IPS-18a (cell line): Measurements from ENCODE around the gene CTRB2.
"Not testable (repeated sequence)": the region's sequence is repeated elsewhere in the genome, so short reads cannot be mapped to it uniquely, and the experiment has no call there.

ENCODE experiments used
- H3K27ac ChIP-seq: one replicate; pipeline ENCODE4 v1.5.1; 2013; ENCODE audit warnings: low read length
- H3K27me3 ChIP-seq: one replicate; pipeline ENCODE4 v1.6.1; 2013; ENCODE audit warnings: mild to moderate bottlenecking, low read length; ENCODE audit not compliant: control insufficient read depth, insufficient read depth
- H3K36me3 ChIP-seq: one replicate; pipeline ENCODE4 v1.6.1; 2013; ENCODE audit warnings: low read depth, low read length; ENCODE audit not compliant: control insufficient read depth
- H3K4me1 ChIP-seq: one replicate; pipeline ENCODE4 v1.6.1; 2013; ENCODE audit warnings: low read depth, low read length; ENCODE audit not compliant: control insufficient read depth
- H3K4me3 ChIP-seq: one replicate; pipeline ENCODE4 v1.5.1; 2013; ENCODE audit warnings: low read length
- H3K9ac ChIP-seq: one replicate; pipeline ENCODE4 v1.6.1; 2013; ENCODE audit warnings: mild to moderate bottlenecking, low read length, moderate library complexity
- H3K9me3 ChIP-seq: one replicate; pipeline ENCODE4 v1.6.1; 2013; ENCODE audit warnings: low read depth, low read length; ENCODE audit not compliant: control insufficient read depth

Gene CTRB2

DNA sequence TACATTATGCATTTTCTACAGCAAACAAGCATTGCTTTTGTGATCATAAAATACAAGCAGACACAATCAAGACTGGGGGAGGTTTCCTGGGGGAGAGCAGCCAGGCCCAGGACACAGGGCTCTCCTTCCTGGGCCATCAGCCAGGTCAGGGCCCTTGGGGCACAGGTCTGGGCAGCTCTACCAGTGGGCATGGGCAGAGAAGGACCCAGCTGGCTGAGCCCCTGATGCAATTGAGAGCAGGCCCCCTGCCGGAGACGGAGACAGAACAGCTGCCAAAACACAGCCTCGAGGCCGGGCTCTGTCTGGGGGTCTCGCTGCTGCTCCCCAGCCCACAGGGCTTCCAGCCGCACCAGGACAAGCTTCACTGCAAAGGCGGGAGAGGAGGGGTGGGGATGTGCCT is 33.7 kb upstream of the CTRB2 start:
- not testable (repeated sequence) for H3K9ac ChIP-seq

DNA sequence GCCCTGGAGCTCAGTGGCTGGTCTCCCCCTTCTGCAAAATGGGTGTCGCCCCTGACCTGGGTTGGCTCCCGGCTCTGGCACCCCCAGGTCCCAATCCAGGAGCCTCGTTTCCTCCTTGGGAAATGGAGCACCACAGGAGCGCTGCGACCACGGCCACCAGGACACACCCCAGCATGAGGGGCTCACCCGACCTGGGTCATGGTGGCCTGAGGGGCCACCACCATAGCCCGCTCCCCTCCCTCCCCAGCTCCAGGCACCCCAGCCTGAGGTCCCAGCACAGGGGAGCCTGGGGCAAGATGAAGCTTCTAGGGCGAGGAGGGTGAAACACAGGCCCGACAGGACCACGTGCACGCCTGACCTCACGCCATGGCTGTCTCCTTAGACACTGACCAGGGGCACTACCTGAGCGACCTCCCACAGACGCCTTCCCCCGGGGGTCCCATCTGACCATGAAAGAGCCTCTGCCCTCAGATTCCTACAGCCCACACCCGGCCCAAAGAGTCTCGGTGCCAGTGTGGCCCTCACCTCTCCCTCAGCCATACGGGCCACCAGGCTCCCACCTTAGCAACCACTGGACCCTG is 32.7 kb upstream of the CTRB2 start:
- no peak overlapping the region for H3K4me3 ChIP-seq
- H3K27me3 ChIP-seq = no peaks in the 10 kb centered on the region
- H3K4me1 ChIP-seq = peaks cover 3% of the 10 kb centered on the region
- H3K36me3 ChIP-seq = peaks cover 42% of the 10 kb centered on the region
- no peak overlapping the region for H3K27ac ChIP-seq
- H3K9ac ChIP-seq = no peak overlapping the region
- H3K9me3 ChIP-seq = no peaks in the 10 kb centered on the region

More for the DNA sequence above, 33.7 kb upstream of the CTRB2 start:
- not testable (repeated sequence) for H3K27me3 ChIP-seq, H3K27ac ChIP-seq, H3K9me3 ChIP-seq, H3K4me3 ChIP-seq
- H3K36me3 ChIP-seq = peaks cover 37% of the 10 kb centered on the region
- H3K4me1 ChIP-seq = peaks cover 11% of the 10 kb centered on the region

DNA sequence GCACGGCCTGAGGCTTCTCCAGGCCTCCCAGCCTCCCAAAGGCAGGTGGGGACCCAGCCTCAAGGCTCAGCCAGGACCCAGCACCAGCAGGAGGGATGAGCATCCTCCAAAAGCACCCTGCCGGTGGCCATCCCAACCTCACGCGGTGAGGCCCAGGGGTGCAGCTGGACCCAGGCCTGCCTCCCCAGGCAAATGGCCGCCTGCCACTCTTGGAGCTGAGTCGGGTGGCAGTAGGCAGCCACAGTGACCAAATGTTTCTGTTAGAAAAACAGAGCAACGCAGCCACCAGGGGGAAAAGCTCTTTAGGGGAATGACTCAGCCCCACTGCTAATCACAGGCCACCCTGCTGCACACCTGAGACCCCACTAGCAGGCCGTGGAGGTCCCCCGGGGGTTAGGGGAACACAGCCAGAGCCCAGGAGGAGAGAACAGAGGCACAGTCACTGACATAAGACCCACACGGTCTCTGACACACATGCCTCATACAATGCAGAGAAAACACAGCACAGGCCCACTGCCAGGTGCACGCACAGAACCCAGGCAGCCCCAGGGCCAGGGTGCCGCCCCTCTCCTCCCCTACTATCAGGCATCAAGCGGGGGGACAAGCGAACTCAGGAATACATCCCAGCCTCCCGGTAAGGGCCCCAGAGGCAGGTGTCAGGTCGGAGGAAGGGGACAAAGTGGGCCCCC is 32.0 kb upstream of the CTRB2 start:
- H3K9me3 ChIP-seq = no peaks in the 10 kb centered on the region
- no peaks in the 10 kb centered on the region for H3K27me3 ChIP-seq
- H3K4me3 ChIP-seq = no peak overlapping the region
- no peaks in the 10 kb centered on the region for H3K4me1 ChIP-seq
- H3K27ac ChIP-seq = no peak overlapping the region
- no peak overlapping the region for H3K9ac ChIP-seq
- H3K36me3 ChIP-seq = peaks cover 47% of the 10 kb centered on the region

DNA sequence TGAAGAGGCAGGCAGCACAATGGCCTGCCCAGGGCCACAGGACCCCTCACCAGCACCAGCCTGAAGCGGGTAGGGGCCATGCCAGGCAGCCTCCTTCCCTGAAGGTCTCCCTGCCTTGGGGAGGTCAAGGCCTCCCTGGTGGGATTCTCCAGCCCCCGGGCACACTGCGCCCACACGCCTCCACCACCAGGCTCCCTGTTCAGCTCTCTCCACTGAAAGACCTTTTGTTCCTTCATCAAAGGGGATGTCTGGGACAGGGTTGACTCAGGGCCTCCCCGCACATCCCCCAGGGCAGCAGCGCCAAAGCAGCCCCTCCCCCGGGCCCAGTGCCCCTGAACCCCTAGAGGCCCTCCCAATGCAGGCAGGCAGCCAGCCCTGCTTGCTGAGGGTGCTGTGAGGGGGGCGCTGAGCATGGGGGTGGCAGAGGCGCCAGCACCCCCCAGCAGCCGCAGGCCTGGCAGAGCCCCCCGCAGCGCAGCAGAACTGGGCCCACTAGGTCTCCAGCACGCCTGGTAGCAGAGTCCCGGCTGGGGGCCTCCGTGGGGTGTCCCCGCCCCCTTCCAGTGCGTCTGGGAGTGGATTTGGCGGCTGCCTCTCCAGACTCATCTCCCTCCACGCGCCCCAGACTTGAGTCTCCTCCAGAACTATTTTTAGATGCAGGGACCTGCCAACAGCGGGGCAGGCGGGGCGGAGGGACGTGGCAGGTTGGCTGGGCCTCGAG is 31.3 kb upstream of the CTRB2 start:
- Histone ChIP-seq H3K27me3 (no peaks in the 10 kb centered on the region), H3K9ac (no peak overlapping the region), H3K27ac (no peak overlapping the region), H3K4me1 (no peaks in the 10 kb centered on the region), H3K36me3 (peaks cover 51% of the 10 kb centered on the region), H3K9me3 (no peaks in the 10 kb centered on the region), H3K4me3 (no peak overlapping the region)

DNA sequence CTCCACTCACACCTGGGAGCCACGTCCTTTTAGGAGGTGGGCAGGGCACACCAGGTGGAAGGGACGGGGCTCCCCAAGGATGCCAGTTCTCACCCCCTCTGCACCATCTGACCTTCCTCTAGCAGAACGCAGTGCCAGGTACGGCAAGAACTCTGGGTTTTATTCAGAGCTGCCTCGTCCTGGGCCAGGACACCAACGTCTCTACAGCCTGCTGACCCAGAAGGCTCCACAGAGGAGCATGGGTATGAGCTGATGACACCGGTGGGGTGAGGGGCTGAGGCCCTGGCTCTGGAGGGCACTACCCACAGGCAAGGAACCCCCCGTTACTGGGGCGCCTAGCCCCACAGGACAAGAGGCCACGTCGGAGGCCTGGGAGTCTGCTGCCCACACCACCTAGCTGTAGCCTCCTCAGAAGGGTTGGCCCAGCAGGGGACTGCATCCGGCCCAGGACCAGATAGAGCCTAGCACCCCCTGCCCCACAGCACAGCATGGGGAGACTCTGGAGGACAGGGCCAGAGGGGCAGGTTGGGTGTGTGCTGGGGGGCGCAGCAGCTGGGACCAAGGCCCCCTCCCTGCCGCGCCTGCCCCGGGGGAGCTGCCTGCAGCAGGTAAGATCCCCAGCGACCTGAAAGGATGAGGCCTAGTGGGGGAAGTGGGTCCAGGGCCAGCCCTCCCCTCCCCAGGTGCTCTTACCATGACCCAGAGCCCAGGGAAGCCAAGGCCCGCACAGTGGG is 30.6 kb upstream of the CTRB2 start:
- H3K9me3 ChIP-seq = no peaks in the 10 kb centered on the region
- H3K36me3 ChIP-seq = peaks cover 53% of the 10 kb centered on the region
- H3K4me3 ChIP-seq = no peak overlapping the region
- H3K27ac ChIP-seq = no peak overlapping the region
- H3K27me3 ChIP-seq = no peaks in the 10 kb centered on the region
- H3K4me1 ChIP-seq = no peaks in the 10 kb centered on the region
- H3K9ac ChIP-seq = no peak overlapping the region

DNA sequence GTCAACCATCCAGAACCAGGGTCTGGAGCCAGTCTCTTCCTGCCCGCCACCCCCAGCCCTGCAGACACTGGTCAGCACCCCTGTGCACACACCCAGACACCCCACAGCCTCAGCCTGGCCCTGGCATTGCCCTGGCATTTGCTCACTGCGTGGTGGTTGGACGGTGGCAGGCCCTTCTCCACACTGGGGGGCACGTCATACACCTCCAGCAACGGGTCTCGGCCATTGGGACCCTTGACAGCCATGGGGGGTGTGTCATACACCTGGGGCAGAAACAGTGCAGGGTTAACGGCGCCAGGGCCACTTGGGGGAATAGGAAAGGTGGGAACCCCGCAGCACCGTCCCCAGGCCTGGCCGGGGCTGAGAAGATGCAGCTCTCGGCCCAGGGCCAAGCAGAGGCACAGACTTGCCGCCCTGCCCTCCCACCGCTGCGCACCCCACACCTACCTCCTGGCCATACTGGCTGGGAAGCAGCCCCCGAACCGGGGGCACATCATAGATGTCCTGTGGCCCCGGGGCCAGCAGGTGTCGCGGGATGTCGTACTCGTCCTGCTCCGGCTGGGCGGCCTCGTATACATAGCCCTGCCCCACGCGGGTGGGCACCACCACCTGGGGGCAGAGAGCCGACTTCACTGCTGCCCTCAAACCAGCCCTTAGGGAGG is 29.9 kb upstream of the CTRB2 start:
- no peak overlapping the region for H3K4me3 ChIP-seq
- H3K9ac ChIP-seq = no peak overlapping the region
- H3K27ac ChIP-seq = no peak overlapping the region
- H3K9me3 ChIP-seq = no peaks in the 10 kb centered on the region
- no peaks in the 10 kb centered on the region for H3K4me1 ChIP-seq
- H3K36me3 ChIP-seq = peaks cover 50% of the 10 kb centered on the region
- H3K27me3 ChIP-seq = no peaks in the 10 kb centered on the region

DNA sequence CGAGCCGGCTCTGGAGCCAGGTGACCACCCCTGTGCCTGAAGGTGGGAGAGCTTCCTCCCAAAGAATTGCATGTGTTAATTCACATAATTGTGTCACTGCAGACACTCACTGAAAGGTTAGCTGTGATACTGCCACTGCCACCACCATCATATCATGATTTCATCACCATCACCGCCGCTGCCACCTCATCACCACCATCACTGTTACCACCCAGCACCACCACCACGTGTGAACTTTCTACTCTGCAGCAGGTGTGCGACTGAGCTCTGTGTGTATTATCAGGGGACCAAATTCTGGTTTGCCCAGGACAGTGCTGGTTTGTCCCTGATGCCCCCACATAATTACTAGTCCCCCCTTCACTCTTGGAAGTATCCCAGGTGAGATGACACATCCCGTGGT is 29.3 kb upstream of the CTRB2 start:
- Histone ChIP-seq H3K4me1 (no peaks in the 10 kb centered on the region), H3K36me3 (peaks cover 50% of the 10 kb centered on the region), H3K9me3 (no peaks in the 10 kb centered on the region), H3K27me3 (no peaks in the 10 kb centered on the region), H3K9ac (no peak overlapping the region), H3K27ac (no peak overlapping the region), H3K4me3 (no peak overlapping the region)

DNA sequence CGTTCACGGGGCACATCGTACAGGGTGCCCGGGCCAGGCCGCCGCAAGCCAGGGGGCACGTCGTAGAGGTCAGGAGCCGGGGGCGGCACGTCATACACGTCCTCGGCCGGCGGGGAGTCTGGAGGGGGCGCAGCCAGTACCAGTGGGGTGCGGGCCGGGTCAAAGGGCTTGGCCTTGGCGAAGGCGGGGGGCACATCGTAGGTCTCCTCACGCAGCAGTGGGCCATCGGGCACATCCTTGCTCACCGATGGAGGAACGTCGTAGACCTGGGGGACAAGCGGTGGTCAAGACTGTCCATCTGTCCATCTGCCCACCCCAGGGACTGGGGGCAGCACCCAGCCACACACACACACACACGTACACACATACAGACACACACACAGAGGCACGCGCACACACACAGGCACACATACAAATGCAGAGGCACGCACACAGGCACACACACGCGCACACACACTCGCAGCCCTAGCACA is 28.8 kb upstream of the CTRB2 start:
- Histone ChIP-seq H3K9me3 (no peaks in the 10 kb centered on the region), H3K9ac (no peak overlapping the region), H3K27ac (no peak overlapping the region), H3K36me3 (peaks cover 46% of the 10 kb centered on the region), H3K4me1 (no peaks in the 10 kb centered on the region), H3K27me3 (no peaks in the 10 kb centered on the region), H3K4me3 (no peak overlapping the region)

DNA sequence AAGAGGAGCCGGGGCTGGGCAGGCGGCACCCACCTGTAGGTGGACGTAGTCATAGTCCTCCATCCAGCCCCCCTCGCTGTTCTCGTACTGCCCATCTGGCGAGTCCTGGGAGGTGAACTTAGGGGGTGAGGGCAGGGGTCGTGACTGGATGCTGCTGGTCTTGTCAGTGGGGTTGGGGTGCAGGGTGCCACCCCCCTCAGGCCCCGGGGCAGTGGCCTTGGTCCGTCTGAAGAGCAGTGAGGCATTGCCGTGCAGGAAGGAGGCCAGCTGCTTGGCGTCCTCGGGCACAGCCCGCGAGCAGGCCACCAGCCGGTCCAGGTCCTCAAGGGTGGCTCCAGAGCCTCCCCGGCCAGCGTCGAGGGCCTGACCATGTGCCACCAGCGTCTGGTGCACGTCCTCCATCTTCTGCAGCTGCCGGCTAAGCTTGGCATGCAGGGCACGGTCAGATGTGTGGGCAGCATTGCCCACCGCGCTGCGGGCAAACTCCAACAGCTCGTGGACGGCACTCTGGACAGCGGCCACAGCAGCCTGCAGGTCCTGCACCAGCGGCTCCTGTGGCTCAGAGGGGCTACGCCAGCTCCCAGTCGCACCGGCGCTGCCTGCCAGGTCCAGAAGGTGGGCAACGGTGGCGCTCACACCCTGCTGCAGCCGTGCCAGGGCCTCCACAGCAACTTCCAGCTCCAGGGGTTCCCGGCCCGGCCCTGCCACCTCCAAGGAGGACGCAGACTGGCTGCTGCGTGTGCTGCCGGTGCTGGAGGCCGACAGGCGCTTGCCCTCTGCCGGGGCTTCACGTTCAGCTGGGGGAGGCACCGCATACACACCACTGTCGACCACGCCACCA is 28.1 kb upstream of the CTRB2 start:
- Histone ChIP-seq H3K4me1 (no peaks in the 10 kb centered on the region), H3K27me3 (no peaks in the 10 kb centered on the region), H3K9ac (no peak overlapping the region), H3K4me3 (no peak overlapping the region), H3K9me3 (no peaks in the 10 kb centered on the region), H3K36me3 (peaks cover 50% of the 10 kb centered on the region), H3K27ac (no peak overlapping the region)

DNA sequence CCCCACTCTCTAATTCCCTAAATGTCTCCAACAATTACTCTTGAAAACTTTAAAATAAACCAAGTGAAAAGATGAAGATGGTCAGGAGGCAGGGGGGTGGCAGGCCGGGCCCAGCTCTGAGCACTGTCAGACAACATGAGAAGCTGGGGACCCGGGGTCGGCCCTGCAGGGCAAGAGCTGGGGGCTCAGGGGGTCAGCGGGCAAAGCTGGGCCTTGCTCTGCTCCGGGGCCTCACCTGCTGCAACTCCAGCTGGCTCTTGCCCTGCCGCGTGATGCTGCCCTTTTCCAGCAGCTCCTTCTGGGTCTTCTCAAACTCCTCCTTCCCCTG is 26.6 kb upstream of the CTRB2 start:
- Histone ChIP-seq H3K36me3 (peaks cover 57% of the 10 kb centered on the region), H3K4me3 (no peak overlapping the region), H3K9ac (no peak overlapping the region), H3K4me1 (no peaks in the 10 kb centered on the region), H3K9me3 (no peaks in the 10 kb centered on the region), H3K27me3 (no peaks in the 10 kb centered on the region), H3K27ac (no peak overlapping the region)
